ENCODE results near the gene PRAMEF17.
"Not testable (repeated sequence)": the region's sequence is repeated elsewhere in the genome, so short reads cannot be mapped to it uniquely, and the experiment has no call there.

Gene PRAMEF17

DNA sequence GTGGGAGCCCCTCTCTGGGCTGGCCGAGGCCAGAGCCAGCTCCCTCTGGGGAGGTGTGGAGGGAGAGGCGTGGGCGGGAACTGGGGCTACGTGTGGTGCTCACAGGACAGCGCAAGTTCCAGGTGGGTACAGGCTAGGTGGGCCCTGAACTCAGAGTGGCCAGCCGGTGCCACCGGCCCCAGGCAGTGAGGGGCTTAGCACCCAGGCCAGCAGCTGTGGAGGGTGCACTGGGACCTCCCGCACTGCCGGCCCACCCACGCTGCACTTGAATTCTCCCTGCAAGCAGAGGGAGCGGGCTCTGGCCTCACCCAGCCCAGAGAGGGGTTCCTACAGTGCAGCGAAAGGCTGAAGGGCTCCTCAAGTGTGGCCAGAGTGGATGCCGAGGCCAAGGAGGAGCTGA, 41.1 kb downstream of the PRAMEF17 start:
- Mint-ChIP-seq H3K4me3 (no peak overlapping the region), H3K36me3 (ENCODE audit: low read depth) (no peaks in the 10 kb centered on the region), H3K27ac (no peak overlapping the region), H3K4me1 (ENCODE audit: low read depth) (no peaks in the 10 kb centered on the region), H3K27me3 (ENCODE audit: low read depth) (no peaks in the 10 kb centered on the region), H3K9me3 (no peaks in the 10 kb centered on the region)

DNA sequence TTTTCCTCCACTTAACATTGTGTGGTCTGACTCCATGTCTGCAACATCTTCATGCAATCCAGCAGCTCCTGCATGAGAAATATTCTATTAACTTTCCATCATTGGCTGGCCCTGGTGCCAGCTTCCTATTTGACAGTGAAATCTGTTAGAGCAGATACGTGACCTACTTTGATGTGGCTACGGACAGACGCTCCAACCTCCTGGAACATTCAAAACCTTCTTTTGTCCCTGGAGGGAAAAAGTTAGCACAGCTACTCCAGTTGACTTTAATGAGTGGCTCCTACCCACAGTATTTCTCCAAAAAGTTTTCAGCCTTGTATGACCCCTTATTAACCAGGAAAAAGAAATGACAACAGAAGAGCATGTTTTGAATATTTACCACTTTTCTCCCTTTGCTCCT, 42.8 kb downstream of the PRAMEF17 start:
- no peaks in the 10 kb centered on the region for H3K9me3 Mint-ChIP-seq
- no peaks in the 10 kb centered on the region for H3K36me3 Mint-ChIP-seq (ENCODE audit: low read depth)
- no peak overlapping the region for H3K27ac Mint-ChIP-seq
- H3K4me1 Mint-ChIP-seq (ENCODE audit: low read depth): no peaks in the 10 kb centered on the region
- H3K27me3 Mint-ChIP-seq (ENCODE audit: low read depth): no peaks in the 10 kb centered on the region
- H3K4me3 Mint-ChIP-seq: no peak overlapping the region

DNA sequence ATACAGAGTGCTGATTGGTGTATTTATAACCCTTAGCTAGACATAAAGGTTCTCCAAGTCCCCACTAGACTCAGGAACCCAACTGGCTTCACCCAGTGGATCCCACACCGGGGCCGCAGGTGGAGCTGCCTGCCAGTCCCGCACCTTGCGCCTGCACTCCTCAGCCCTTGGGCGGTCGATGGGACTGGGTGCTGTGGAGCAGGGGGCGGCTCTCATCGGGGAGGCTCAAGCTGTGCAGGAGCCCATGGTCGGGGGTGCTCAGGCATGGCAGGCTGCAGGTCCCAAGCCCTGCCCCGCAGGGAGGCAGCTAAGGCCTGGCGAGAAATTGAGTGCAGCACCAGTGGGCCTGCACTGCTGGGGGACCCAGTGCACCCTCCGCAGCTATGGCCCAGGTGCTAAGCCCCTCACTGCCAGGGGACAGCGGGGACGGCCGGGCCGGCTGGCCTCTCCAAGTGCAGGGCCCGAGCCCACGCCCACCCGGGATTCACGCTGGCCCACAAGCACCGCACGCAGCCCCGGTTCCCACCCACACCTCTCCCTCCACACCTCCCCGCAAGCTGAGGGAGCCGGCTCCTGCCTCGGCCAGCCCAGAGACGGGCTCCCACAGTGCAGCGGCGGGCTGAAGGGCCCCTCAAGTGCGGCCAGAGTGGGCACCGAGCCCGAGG, 44.4 kb downstream of the PRAMEF17 start:
- H3K27ac Mint-ChIP-seq; H3K9me3 Mint-ChIP-seq; H3K27me3 Mint-ChIP-seq (ENCODE audit: low read depth); H3K4me1 Mint-ChIP-seq (ENCODE audit: low read depth); H3K36me3 Mint-ChIP-seq (ENCODE audit: low read depth); H3K4me3 Mint-ChIP-seq: not testable (repeated sequence)

DNA sequence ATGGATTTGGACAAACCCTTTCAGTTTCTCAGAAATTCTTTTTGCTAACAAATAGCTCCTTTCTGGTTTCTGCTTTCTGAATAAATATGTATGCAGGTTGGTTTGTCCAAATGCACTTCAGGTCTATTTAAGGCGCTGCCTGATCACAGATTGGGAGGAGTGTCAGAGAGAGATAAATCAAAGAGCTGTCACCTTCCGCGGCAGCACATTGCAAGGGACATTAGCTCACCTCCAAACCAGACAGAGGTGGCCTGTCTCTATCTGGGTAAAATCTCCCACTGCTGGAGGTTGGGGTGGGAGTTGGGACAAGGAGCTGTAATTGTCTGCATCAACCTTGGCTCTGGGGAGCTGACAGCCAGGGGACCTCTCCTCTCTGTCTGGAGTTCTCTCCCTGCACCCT, 46.0 kb downstream of the PRAMEF17 start:
- Mint-ChIP-seq H3K4me3 (no peak overlapping the region), H3K9me3 (no peaks in the 10 kb centered on the region), H3K27me3 (ENCODE audit: low read depth) (no peaks in the 10 kb centered on the region), H3K27ac (no peak overlapping the region), H3K4me1 (ENCODE audit: low read depth) (no peaks in the 10 kb centered on the region), H3K36me3 (ENCODE audit: low read depth) (no peaks in the 10 kb centered on the region)

DNA sequence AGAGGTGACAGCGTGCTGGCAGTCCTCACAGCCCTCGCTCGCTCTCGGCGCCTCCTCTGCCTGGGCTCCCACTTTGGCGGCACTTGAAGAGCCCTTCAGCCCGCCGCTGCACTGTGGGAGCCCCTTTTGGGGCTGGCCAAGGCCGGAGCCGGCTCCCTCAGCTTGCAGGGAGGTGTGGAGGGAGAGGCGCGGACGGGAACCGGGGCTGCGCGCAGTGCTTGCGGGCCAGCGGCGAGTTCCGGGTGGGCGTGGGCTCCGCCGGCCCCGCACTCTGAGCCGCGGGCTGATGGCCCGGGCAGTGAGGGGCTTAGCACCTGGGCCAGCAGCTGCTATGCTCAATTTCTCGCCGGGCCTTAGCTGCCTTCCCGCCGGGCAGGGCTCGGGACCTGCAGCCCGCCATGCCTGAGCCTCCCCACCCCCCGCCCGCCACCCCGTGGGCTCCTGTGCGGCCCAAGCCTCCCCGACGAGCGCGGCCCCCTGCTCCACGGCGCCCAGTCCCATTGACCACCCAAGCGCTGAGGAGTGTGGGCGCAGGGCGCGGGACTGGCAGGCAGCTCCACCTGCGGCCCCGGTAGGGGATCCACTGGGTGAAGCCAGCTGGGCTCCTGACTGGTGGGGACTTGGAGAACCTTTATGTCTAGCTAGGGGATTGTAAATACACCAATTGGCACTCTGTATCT, 49.8 kb downstream of the PRAMEF17 start:
- H3K27me3 Mint-ChIP-seq (ENCODE audit: low read depth); H3K9me3 Mint-ChIP-seq; H3K4me1 Mint-ChIP-seq (ENCODE audit: low read depth); H3K36me3 Mint-ChIP-seq (ENCODE audit: low read depth); H3K27ac Mint-ChIP-seq; H3K4me3 Mint-ChIP-seq: not testable (repeated sequence)
